Medulla oblongata (tissue), 1 donor: ENCODE results near the gene NEURL1.

ENCODE experiments used
- DNase-seq: peaks from one replicate; pipeline ENCODE4 v3.0.0-alpha.2; 2015; ENCODE audit errors: extremely low spot score

NEURL1 gene

GRCh38 chr10:103563231-103564115 is 70.0 kb downstream of the NEURL1 start:
- DNase-seq, result no peak

DNA sequence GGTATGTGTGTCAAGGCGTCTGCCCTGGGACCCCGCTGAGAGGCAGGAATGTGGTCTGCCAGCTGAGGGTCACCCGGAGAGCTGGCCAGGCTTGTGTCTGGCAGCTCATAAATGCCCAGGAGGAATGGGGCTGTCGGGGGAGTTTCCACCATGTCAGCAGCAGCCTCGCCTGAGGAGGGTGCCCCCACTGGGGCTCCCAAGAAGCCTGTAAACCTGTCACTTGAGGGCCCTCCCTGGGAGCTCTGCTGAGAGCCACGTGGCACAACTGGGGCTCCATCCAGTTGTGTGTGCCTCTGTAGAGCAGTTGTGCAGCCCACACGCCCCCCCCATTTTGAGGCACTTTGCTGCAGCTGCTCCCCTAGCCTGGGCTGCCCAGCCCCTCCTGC is 70.6 kb downstream of the NEURL1 start:
- DNase-seq, result no peak

- DNase-seq, result no peak
These were observed 71.4 kb downstream of the NEURL1 start for GRCh38 chr10:103564776-103565520.

- DNase-seq, result no peak
These were observed 73.0 kb downstream of the NEURL1 start for GRCh38 chr10:103566536-103566935.

DNA sequence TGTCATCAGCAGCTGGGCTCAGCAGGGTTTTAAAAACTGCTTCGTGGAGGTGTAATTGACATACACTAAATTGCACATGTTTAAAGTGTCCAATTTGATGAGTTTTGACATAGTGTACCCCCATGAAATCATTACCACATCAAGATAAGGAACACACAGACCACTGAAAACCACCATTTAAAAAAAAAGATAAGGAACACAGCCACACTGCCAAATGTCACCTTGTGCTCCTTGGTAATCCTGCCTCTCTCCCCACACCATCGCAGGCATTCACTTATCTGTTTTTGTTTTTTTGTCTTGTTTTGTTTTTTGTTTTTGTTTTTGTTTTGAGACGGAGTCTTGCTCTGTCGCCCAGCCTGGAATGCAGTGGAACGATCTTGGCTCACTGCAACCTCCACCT is 75.0 kb downstream of the NEURL1 start:
- no peak for DNase-seq

GRCh38 chr10:103569896-103570295 is 76.4 kb downstream of the NEURL1 start:
- DNase-seq, result no peak

DNA sequence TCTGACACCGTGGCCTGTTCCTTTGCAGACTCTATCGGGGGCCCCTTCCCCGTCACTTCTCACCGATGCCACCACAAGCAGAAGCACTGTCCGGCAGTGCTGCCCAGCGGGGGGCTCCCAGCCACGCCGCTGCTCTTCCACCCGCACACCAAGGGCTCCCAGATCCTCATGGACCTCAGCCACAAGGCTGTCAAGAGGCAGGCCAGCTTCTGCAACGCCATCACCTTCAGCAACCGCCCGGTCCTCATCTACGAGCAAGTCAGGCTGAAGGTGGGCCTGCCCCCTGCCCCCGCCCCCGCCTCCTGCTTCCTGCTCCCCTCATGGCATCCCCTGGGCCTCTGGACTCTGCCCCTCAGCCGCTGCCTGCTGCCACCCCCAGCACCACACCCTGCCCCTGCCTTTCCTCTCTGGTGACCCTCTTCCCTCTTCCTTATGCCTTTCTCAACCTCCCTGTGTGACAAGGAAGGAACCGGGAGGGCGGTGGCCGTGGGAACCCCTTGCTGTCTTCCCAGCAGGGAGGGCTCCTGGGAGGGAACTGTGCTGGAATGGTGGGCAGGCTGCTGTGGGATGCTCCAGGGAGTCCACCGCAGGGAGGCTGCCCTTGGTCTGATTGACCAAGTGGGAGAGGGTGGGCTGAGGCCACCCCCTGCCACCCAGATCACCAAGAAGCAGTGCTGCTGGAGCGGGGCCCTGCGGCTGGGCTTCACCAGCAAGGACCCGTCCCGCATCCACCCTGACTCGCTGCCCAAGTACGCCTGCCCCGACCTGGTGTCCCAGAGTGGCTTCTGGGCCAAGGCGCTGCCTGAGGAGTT is 77.5 kb downstream of the NEURL1 start:
- DNase-seq, result no peak

DNA sequence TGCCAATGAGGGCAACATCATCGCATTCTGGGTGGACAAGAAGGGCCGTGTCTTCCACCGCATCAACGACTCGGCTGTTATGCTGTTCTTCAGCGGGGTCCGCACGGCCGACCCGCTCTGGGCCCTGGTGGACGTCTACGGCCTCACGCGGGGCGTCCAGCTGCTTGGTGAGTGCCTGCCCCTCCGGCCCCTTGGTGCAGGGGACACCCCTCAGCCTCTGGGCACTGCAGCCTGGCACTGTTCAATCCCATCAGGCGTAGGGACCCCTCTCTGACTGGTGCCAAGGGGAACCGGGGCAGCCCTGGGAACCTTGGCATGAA is 78.1 kb downstream of the NEURL1 start:
- no peak for DNase-seq

DNA sequence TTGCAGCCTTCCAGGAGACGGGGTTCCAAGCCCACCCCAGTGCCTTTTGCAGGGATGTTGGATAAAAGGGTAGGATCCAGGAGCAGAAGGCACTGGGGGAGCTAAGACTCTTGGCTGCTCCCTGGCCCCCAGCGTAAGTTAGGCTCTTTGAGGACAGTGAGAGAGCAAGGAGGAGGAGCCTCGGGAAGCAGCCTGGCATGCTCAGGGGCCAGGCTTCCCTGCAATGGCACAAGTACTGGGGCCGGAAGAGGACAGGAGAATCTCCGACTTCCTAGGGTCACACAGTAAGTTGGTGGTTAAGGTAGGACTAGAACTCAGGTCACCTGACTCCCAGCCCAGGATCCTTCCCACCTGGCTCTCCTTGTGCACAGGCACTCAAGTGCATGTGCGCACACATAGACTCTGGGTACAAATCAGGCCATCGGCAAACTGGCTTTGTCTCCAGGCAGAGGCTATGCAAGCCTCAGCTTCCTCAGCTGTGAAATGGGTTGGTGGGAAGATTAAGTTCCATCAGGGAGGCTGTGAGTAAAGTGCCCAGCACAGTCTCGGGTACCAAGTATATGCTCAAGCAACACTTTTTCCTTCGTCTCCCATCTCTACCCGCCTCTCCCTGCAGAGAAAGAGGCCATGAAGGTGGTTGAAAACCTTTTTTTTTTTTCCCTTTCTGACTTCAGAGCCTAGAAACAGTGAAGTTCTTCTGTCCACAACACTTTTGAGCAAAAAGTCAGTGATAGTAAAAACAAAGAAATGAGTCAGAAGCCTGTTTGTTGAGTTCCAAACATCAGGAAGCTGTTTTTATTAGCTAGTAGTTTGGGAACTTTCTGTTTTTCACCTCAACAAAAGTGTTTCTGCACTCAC is 79.1 kb downstream of the NEURL1 start:
- no peak for DNase-seq

- DNase-seq, result no peak
These were observed 79.6 kb downstream of the NEURL1 start for GRCh38 chr10:103573205-103573487.

DNA sequence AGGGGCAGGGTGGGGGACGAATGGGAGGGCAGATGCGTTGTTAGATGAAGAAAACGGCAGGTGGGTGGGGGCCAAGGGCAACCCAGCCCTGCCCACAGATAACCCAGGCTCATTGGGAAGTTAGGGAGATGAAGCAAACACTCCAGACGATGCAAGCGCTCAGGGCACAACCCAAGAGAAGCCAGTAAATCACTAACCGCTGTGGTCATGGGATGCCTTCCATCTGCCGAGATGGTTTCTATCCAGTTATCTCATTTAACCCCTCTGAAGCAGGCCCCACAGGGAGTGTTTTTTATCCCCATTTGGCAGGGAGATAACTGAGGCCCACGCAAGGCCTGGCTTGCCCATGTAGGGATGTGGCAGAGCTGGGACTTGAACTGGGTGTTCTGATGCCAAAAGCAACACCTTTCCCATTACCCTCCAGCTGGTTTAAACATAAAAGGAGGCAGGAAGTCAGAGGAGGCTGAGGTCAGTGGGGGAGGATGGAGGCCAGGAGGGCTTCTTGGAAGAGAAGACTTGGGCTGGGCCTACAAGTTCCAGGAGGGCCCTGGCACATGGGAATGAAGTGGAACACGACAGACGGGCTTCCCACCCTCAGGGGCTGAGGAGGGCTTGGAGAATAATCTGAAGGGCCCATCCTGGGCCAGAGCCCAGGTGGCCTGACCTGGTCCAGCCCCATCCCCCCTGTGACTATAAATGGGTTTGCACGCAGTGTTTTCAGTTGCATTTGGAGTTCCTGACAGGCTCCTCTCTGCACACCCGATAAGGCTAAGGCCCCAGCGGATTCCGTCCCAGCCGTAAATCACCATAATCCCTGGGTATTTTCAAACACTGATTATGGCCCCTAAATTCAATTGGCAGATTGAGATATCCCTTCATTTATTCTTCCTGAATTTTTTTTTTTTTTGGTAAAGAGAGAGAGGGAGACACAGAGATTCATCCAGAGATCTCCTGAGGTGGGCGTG is 80.9 kb downstream of the NEURL1 start:
- DNase-seq, result no peak

- no peak for DNase-seq
These were observed 82.0 kb downstream of the NEURL1 start for GRCh38 chr10:103575416-103576075.

GRCh38 chr10:103576076-103576471 is 82.6 kb downstream of the NEURL1 start:
- DNase-seq, result no peak

GRCh38 chr10:103576862-103577261 is 83.4 kb downstream of the NEURL1 start:
- DNase-seq, result no peak

GRCh38 chr10:103578782-103579382 is 85.4 kb downstream of the NEURL1 start:
- DNase-seq, result no peak

DNA sequence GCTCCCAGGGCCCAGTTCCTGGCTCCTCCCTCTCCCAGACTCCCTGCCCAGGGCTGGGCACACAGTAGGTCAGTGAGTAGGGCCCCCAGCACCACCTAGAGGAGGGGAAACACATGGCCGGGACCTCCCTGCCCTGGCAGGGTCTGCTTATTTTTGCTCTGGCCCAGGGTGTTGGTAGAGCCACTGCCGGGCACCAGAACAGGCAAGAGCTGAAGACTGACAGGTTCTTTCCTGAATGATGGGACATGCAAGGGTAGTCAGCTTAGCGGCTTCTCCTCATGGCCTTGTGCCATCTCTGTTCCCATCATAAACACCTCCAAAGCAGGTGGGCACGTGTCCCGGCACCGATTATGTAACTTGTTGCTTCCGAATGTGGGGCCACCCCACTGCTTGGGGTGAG is 86.5 kb downstream of the NEURL1 start:
- DNase-seq, result no peak

- no peak for DNase-seq
These were observed 86.9 kb downstream of the NEURL1 start for GRCh38 chr10:103580430-103580829.

GRCh38 chr10:103581499-103581898 is 88.0 kb downstream of the NEURL1 start:
- no peak for DNase-seq

DNA sequence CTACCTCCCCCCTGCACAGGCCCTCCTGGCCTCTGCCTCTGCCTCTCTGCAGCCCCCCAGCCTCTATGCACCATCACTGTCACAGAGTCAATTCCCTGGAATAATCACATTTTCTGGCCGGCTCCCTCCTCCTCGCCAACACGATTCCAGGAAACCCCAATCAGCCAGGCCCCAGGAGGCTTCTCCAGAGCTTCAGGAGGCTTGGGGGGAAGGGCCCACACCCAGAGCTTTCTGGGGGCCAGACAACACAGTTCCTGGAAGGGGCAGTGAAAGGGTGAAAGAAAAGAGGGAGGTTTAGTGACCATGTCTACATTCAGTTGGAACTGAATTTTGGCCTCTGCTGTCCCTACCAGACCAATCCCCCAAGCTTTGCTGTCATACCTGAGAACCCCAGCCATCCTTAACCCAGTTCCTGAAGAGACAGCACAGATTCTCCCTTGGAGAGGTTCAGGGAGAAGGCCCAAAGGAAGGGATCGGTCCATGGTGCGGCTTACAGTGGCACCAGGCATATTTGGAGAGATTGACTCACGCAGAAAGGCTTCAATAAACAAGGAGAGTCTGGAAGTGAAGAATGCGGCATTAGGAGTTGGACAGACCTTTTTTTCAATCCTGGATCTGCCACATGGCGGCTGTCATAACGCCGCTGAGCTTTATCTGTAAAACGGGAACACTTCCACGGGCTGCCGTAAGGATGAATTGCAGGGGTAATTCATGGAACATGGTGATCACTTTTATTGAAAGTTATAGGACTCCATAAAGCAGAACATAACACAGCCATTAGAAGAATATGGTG is 89.0 kb downstream of the NEURL1 start:
- DNase-seq, result no peak
